ENCODE data around the gene CMIP. TPM values are rescaled to one million over a fixed set of nuclear protein-coding genes. Genes with fewer than 3 reads are reported as not detected.

CMIP gene
- total RNA-seq, 1 experiment from 2014 or later, result 48.2 TPM

DNA sequence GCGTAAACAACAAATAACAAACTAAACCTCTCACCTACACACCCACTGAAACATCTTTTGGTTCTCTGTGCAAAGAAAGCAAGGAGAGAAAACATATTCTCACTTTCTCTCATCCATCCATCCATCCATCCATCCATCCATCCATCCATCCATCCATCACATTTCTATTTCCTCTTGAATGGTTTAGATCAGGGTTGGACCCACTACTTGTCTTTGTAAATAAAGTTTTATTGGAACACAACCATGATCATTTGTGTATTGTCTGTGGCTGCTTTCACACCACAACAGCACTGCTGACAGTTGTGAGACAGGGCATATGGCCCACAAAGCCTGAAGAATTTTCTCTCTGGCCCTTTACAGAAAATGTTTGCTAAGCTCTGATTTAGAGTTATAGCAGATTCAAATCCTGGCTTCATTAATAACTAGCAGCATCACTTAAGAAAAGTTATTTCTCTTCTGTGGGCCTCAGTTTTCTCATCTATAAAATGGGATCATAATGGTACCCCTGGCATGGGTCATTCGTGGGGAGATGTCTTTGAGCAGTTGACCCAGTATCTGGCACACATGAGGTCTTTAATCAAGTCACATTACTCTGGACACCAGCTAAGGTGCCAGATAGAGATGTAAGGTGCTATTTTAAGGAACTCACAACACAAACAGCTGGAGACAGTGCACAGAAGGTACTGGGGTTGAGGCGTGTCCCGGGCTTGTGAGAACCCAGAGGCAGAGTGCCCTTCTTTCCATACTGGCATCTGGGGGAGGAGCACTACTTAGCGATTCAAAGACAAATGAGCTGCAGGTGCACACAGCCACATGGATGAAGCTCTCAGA lies 146.3 kb downstream of the CMIP start:
- Mint-ChIP-seq H3K36me3 (ENCODE audit: insufficient read depth in 1 of 3, low read depth in 3 of 3) (no peaks in the 10 kb centered on the region; a peak in 1 of 7 replicates), H3K27ac (peak overlapping the region in 1 of 3 experiments; percentile 53; a peak in 1 of 7 replicates), H3K9me3 (no peaks in the 10 kb centered on the region; a peak in 2 of 5 replicates), H3K27me3 (ENCODE audit: low read depth) (no peaks in the 10 kb centered on the region), H3K4me3 (no peak overlapping the region), H3K4me1 (peaks cover 22 to 23% of the 10 kb centered on the region in 2 experiments)
- TF ChIP-seq, protein P1, sequence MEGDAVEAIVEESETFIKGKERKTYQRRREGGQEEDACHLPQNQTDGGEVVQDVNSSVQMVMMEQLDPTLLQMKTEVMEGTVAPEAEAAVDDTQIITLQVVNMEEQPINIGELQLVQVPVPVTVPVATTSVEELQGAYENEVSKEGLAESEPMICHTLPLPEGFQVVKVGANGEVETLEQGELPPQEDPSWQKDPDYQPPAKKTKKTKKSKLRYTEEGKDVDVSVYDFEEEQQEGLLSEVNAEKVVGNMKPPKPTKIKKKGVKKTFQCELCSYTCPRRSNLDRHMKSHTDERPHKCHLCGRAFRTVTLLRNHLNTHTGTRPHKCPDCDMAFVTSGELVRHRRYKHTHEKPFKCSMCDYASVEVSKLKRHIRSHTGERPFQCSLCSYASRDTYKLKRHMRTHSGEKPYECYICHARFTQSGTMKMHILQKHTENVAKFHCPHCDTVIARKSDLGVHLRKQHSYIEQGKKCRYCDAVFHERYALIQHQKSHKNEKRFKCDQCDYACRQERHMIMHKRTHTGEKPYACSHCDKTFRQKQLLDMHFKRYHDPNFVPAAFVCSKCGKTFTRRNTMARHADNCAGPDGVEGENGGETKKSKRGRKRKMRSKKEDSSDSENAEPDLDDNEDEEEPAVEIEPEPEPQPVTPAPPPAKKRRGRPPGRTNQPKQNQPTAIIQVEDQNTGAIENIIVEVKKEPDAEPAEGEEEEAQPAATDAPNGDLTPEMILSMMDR (conservative IDR thresholded peaks at IDR 0.05), result no peak
- Histone ChIP-seq H3K9me3 (ENCODE audit: control insufficient read depth, low read depth, low read length) (no peaks in the 10 kb centered on the region), H4K5ac (ENCODE audit: insufficient read length, low read depth, low read length) (no peak overlapping the region), H3K18ac (ENCODE audit: insufficient read length, low read depth, low read length) (no peak overlapping the region), H3K23me2 (ENCODE audit: insufficient read length, low read depth, low read length, poor library complexity, severe bottlenecking) (no peaks in the 10 kb centered on the region), H2AFZ (ENCODE audit: low read length) (no peak overlapping the region), H2AK5ac (ENCODE audit: insufficient read length, low read length) (no peak overlapping the region), H3K4ac (ENCODE audit: low read depth, low read length) (no peak overlapping the region), H2BK12ac (ENCODE audit: insufficient read length, low read depth, low read length) (no peak overlapping the region), H2BK20ac (ENCODE audit: low read depth, low read length, poor library complexity, severe bottlenecking) (no peak overlapping the region), H3K79me2 (ENCODE audit: insufficient read depth, low read length) (peaks cover 8% of the 10 kb centered on the region; the same call in 1 of the 2 replicates), H3K23ac (ENCODE audit: insufficient read length, low read depth, low read length) (no peak overlapping the region), H3K4me2 (ENCODE audit: insufficient read depth, insufficient read length, low read length) (no peak overlapping the region), H4K8ac (replicated peaks; ENCODE audit: insufficient read length, low read depth, low read length) (no peak overlapping the region), H3K79me1 (ENCODE audit: insufficient read depth, low read depth, low read length, poor library complexity, severe bottlenecking) (peaks cover 6% of the 10 kb centered on the region), H3K56ac (ENCODE audit: insufficient read length, low read depth, low read length) (no peak overlapping the region), H4K91ac (ENCODE audit: insufficient read length, low read depth, low read length) (no peak overlapping the region), H2BK120ac (ENCODE audit: low read depth, low read length, poor library complexity, severe bottlenecking) (no peak overlapping the region), H2BK15ac (ENCODE audit: low read depth, low read length) (no peak overlapping the region), H3T11ph (ENCODE audit: low read length) (no peak overlapping the region), H3K4me1 (ENCODE audit: insufficient read depth, low read length) (peaks cover 1% of the 10 kb centered on the region; the same call in 1 of the 2 replicates), H4K20me1 (ENCODE audit: control insufficient read depth, insufficient read depth, insufficient read length) (no peaks in the 10 kb centered on the region), H3K27me3 (ENCODE audit: insufficient read depth, low read length) (no peaks in the 10 kb centered on the region), H2BK5ac (ENCODE audit: insufficient read length, low read length) (no peak overlapping the region), H3K9ac (ENCODE audit: extremely low read depth, insufficient read length, low read length) (no peak overlapping the region), H3K27ac (ENCODE audit: insufficient read length, low read depth, low read length) (no peak overlapping the region), H3K14ac (ENCODE audit: insufficient read depth, low read length) (no peak overlapping the region)
- DNase-seq, result no peak
- no CpG with 5 or more reads among the region's 5 CpGs for WGBS (ENCODE audit: extremely low coverage, insufficient read length, low lambda C conversion rate)

Data from H9 (cell line).